ENCODE data around the gene CIBAR2. TPM values are rescaled to one million over a fixed set of nuclear protein-coding genes. Genes with fewer than 3 reads are reported as not detected.

The CIBAR2 gene
- total and polyA plus RNA-seq, 9 of the 15 experiments (the other 6 are each of a cell fraction or from before 2014, with no cell fraction given): not detected

- peak in 1 of 2 experiments; percentile 52; a peak in 1 of 4 replicates for TF ChIP-seq UBTF (IDR thresholded peaks at IDR 0.05; ENCODE audit: borderline replicate concordance in 1 of 2, low read depth in 2 of 2, low read length in 2 of 2)
- TF ChIP-seq TCF3 (CRISPR knock-in tag; IDR thresholded peaks at IDR 0.05): peak; percentile 65
- peak; percentile 91 for TF ChIP-seq ZEB2 (IDR thresholded peaks at IDR 0.05)
- TF ChIP-seq GTF2E2 (tag; IDR thresholded peaks at IDR 0.05): no peak
- peak; percentile 88 for TF ChIP-seq ARID1B (IDR thresholded peaks at IDR 0.05)
- peak; percentile 33; the same call in 1 of the 2 replicates for TF ChIP-seq MIER1 (IDR thresholded peaks at IDR 0.05; ENCODE audit: low read depth)
- TF ChIP-seq, protein P1, sequence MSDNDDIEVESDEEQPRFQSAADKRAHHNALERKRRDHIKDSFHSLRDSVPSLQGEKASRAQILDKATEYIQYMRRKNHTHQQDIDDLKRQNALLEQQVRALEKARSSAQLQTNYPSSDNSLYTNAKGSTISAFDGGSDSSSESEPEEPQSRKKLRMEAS (CRISPR knock-in tag; IDR thresholded peaks at IDR 0.05): peak; percentile 86
- TF ChIP-seq FOXP1 (CRISPR knock-in tag; IDR thresholded peaks at IDR 0.05): 0 out of 2 replicates have a peak, but pooled peaks have one; percentile 74
- peak; percentile 58; the same call in 1 of the 2 replicates for TF ChIP-seq TFAP4 (CRISPR knock-in tag; IDR thresholded peaks at IDR 0.05; ENCODE audit: borderline replicate concordance)
- peak; percentile 37; the same call in 1 of the 2 replicates for TF ChIP-seq TAL1 (IDR thresholded peaks at IDR 0.05)
- TF ChIP-seq MTA3 (IDR thresholded peaks at IDR 0.05; ENCODE audit: borderline replicate concordance): peak; percentile 91
- peak; percentile 39 for TF ChIP-seq ZNF239 (CRISPR knock-in tag; IDR thresholded peaks at IDR 0.05)
- 0 out of 2 replicates have a peak, but pooled peaks have one; percentile 64 for TF ChIP-seq CBX1 (IDR thresholded peaks at IDR 0.05; ENCODE audit: low read depth)
- 0 out of 2 replicates have a peak, but pooled peaks have one; percentile 26 for TF ChIP-seq MBD2 (IDR thresholded peaks at IDR 0.05; ENCODE audit: borderline replicate concordance, low read depth)
- peak; percentile 92; the same call in 1 of the 2 replicates for TF ChIP-seq NBN (IDR thresholded peaks at IDR 0.05; ENCODE audit: low read depth)
- peak; percentile 98 for TF ChIP-seq MEIS2 (IDR thresholded peaks at IDR 0.05; ENCODE audit: partially characterized antibody)
- 0 out of 2 replicates have a peak, but pooled peaks have one; percentile 37 for TF ChIP-seq ZNF583 (CRISPR knock-in tag; IDR thresholded peaks at IDR 0.05)
- TF ChIP-seq, protein P2, sequence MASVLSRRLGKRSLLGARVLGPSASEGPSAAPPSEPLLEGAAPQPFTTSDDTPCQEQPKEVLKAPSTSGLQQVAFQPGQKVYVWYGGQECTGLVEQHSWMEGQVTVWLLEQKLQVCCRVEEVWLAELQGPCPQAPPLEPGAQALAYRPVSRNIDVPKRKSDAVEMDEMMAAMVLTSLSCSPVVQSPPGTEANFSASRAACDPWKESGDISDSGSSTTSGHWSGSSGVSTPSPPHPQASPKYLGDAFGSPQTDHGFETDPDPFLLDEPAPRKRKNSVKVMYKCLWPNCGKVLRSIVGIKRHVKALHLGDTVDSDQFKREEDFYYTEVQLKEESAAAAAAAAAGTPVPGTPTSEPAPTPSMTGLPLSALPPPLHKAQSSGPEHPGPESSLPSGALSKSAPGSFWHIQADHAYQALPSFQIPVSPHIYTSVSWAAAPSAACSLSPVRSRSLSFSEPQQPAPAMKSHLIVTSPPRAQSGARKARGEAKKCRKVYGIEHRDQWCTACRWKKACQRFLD (CRISPR knock-in tag; IDR thresholded peaks at IDR 0.05): peak; percentile 73; the same call in 1 of the 2 replicates
- peak; percentile 93 for TF ChIP-seq ESRRA (IDR thresholded peaks at IDR 0.05; ENCODE audit: borderline replicate concordance, low read depth)
- TF ChIP-seq CBFA2T2 (conservative IDR thresholded peaks at IDR 0.05): no peak
- TF ChIP-seq SMAD3 (CRISPR knock-in tag; conservative IDR thresholded peaks at IDR 0.05): peak; percentile 69; the same call in 1 of the 2 replicates
- peak; percentile 78 for TF ChIP-seq SNRNP70 (optimal IDR thresholded peaks at IDR 0.05; ENCODE audit: low read depth, low read length)
- 0 out of 2 replicates have a peak, but pooled peaks have one; percentile 12 for TF ChIP-seq RAD51 (IDR thresholded peaks at IDR 0.05; ENCODE audit: borderline replicate concordance, low read depth)
Observed at GRCh38 chr16:85055493-85056210, 56.6 kb downstream of the CIBAR2 start (continued).

All from K562 (cell line).